ENCODE measurements around the gene NAV2. TPM values are rescaled to one million over a fixed set of nuclear protein-coding genes. Genes with fewer than 3 reads are reported as not detected.

The NAV2 gene
- total RNA-seq, 1 experiment from 2014 or later: 63.5 TPM

DNA sequence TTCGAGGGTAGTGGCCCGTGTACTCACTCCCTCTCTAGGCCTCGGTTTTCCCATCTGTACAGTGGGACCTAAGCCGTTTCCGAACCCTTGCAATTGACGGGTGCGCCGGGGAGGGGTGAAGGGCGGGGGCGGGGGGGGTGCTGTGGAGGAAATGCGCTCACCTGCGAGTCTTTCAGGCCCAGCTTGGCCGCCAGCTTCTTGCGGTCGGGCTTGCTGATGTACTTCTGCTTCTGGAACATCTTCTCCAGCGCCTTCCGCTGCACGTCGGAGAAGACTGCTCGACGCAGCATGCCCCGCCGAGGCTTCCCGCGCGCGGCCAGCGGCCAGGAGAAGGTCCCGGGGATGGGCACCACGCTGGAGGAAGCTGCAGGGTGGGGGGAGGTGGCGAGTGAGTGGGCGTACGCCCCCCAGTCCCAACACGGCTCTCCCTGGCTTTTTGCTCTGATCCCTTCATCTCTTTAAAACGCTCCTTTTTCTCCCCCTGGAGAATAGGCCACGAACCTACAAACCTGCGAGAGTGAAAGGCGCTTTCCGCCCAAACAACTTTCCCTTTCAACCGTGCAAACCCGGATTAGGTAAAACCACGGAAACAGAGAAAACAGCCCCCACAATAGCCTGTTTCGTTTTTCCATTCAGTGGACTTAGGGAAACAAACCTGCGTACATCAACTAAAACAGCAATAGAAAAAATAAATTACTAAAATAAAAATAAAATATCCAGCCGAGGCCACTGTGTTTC lies 444.4 kb downstream of the NAV2 start:
- peaks cover 45% of the 10 kb centered on the region for H3K27me3 Mint-ChIP-seq (ENCODE audit: insufficient read depth, unreplicated experiment)
- H3K36me3 ChIP-seq (ENCODE audit: control insufficient read depth, insufficient read depth, low read length): no peaks in the 10 kb centered on the region
- ChIA-PET CTCF (interaction anchor here (0.5 kb wide), 1 partner anchor 365 kb away, joined by 3 read pairs; no protein-coding TSS in a partner anchor), POLR2A (no interaction called here)
- intact Hi-C loops (cut with micrococcal nuclease; ENCODE audit: unreplicated experiment): no loop called here
- BruUV-seq (replicated peaks): no TSS peak
- TF ChIP-seq, protein P1, sequence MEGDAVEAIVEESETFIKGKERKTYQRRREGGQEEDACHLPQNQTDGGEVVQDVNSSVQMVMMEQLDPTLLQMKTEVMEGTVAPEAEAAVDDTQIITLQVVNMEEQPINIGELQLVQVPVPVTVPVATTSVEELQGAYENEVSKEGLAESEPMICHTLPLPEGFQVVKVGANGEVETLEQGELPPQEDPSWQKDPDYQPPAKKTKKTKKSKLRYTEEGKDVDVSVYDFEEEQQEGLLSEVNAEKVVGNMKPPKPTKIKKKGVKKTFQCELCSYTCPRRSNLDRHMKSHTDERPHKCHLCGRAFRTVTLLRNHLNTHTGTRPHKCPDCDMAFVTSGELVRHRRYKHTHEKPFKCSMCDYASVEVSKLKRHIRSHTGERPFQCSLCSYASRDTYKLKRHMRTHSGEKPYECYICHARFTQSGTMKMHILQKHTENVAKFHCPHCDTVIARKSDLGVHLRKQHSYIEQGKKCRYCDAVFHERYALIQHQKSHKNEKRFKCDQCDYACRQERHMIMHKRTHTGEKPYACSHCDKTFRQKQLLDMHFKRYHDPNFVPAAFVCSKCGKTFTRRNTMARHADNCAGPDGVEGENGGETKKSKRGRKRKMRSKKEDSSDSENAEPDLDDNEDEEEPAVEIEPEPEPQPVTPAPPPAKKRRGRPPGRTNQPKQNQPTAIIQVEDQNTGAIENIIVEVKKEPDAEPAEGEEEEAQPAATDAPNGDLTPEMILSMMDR (IDR thresholded peaks at IDR 0.05; ENCODE audit: insufficient read depth in 1 of 2, low read depth in 1 of 2, low read length in 1 of 2, severe bottlenecking in 1 of 2, unreplicated experiment in 1 of 2): no peak
- DNase-seq: no peak
- H3K4me1 Mint-ChIP-seq (ENCODE audit: low read depth, unreplicated experiment): peaks cover 7% of the 10 kb centered on the region
- H3K9me3 ChIP-seq: no peaks in the 10 kb centered on the region
- H3K27ac Mint-ChIP-seq (ENCODE audit: unreplicated experiment): no peak overlapping the region
- H3K4me3 ChIP-seq (ENCODE audit: low read depth, low read length): peak overlapping the region; percentile 36
- H3K4me3 Mint-ChIP-seq (ENCODE audit: unreplicated experiment): peak overlapping the region; percentile 77
- no peaks in the 10 kb centered on the region for H3K4me1 ChIP-seq
- no peaks in the 10 kb centered on the region for H3K36me3 Mint-ChIP-seq (ENCODE audit: insufficient read depth, unreplicated experiment)
- no peaks in the 10 kb centered on the region; the same call in 1 of the 2 replicates for H3K27me3 ChIP-seq (replicated peaks; ENCODE audit: control insufficient read depth, insufficient read depth, low read length)
- no peaks in the 10 kb centered on the region for H3K9me3 Mint-ChIP-seq (ENCODE audit: unreplicated experiment)

DNA sequence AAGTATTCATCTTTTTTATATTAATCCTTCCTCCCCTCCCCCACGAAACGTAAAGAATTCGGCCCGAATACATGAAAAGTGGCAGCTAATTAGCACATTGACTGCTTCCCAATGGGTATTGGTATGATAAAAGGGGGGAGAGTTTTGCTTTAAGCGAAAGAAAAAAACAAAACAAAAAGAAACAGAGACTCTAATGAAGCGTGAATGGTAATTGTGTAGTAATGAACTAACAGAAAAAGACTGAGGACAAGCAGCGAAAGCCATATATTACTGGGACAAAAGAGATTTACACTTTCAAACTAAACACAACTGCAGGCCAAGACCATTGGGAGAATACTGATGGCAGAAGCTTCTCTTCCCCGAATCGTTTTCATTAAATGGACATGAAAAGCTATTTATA lies 445.1 kb downstream of the NAV2 start:
- no TSS peak for BruUV-seq (replicated peaks)
- ChIA-PET POLR2A (no interaction called here), CTCF (no interaction called here)
- Histone ChIP-seq H3K4me1 (no peaks in the 10 kb centered on the region), H3K36me3 (ENCODE audit: control insufficient read depth, insufficient read depth, low read length) (no peaks in the 10 kb centered on the region), H3K9me3 (no peaks in the 10 kb centered on the region), H3K4me3 (ENCODE audit: low read depth, low read length) (no peak overlapping the region), H3K27me3 (replicated peaks; ENCODE audit: control insufficient read depth, insufficient read depth, low read length) (no peaks in the 10 kb centered on the region; the same call in 1 of the 2 replicates)
- H3K27ac Mint-ChIP-seq (ENCODE audit: unreplicated experiment): no peak overlapping the region
- H3K4me1 Mint-ChIP-seq (ENCODE audit: low read depth, unreplicated experiment): peaks cover 7% of the 10 kb centered on the region
- no peaks in the 10 kb centered on the region for H3K9me3 Mint-ChIP-seq (ENCODE audit: unreplicated experiment)
- H3K36me3 Mint-ChIP-seq (ENCODE audit: insufficient read depth, unreplicated experiment): no peaks in the 10 kb centered on the region
- intact Hi-C loops (cut with micrococcal nuclease; ENCODE audit: unreplicated experiment): no loop called here
- H3K4me3 Mint-ChIP-seq (ENCODE audit: unreplicated experiment): peak overlapping the region; percentile 77
- H3K27me3 Mint-ChIP-seq (ENCODE audit: insufficient read depth, unreplicated experiment): peaks cover 51% of the 10 kb centered on the region
- TF ChIP-seq, protein P1 (IDR thresholded peaks at IDR 0.05; ENCODE audit: insufficient read depth in 1 of 2, low read depth in 1 of 2, low read length in 1 of 2, severe bottlenecking in 1 of 2, unreplicated experiment in 1 of 2): no peak
- DNase-seq: no peak

DNA sequence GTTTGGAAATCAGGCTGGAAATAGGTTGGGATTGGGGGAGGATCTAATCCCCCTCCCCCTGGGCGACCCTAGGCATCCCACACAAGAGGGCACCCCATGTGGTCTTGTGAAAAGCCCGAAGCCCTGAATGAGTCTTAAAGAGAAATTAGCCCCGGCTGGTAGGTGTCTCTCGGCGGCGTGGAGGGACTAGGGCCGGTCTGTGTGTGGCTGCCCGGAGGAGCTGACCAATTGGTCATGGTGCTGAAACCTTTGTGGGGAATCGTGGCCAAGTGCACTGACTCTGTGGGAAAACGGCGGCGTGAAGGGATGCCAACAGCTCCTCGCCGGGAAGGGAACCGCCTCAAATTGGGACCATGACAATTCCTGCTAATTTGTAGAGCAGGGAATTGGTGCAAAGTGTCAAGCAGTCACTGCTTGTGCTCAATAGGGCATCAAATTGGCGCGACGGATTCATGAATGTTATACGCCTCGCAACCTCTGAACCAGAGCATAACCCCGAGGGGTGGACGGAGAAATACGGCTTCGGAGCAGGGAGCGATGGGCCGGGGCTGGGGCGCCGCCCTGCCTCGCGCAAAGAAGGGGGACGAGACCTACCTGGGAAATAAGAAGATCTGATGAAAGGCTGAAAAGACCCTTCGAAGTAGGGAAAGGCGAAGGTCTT lies 446.1 kb downstream of the NAV2 start:
- POLR2A ChIA-PET: no interaction called here
- Mint-ChIP-seq H3K4me1 (ENCODE audit: low read depth, unreplicated experiment) (peaks cover 7% of the 10 kb centered on the region), H3K36me3 (ENCODE audit: insufficient read depth, unreplicated experiment) (no peaks in the 10 kb centered on the region), H3K9me3 (ENCODE audit: unreplicated experiment) (no peaks in the 10 kb centered on the region), H3K27me3 (ENCODE audit: insufficient read depth, unreplicated experiment) (peaks cover 56% of the 10 kb centered on the region), H3K27ac (ENCODE audit: unreplicated experiment) (no peak overlapping the region), H3K4me3 (ENCODE audit: unreplicated experiment) (no peak overlapping the region)
- no peaks in the 10 kb centered on the region for H3K4me1 ChIP-seq
- DNase-seq: peak; percentile 53 to 69
- no peaks in the 10 kb centered on the region for H3K9me3 ChIP-seq
- H3K27me3 ChIP-seq (replicated peaks; ENCODE audit: control insufficient read depth, insufficient read depth, low read length): no peaks in the 10 kb centered on the region; the same call in 1 of the 2 replicates
- no peak overlapping the region for H3K4me3 ChIP-seq (ENCODE audit: low read depth, low read length)
- intact Hi-C loops (cut with micrococcal nuclease; ENCODE audit: unreplicated experiment): no loop called here
- CTCF ChIA-PET: no interaction called here
- TF ChIP-seq, protein P1 (IDR thresholded peaks at IDR 0.05; ENCODE audit: insufficient read depth in 1 of 2, low read depth in 1 of 2, low read length in 1 of 2, severe bottlenecking in 1 of 2, unreplicated experiment in 1 of 2): no peak
- no TSS peak for BruUV-seq (replicated peaks)
- no peaks in the 10 kb centered on the region for H3K36me3 ChIP-seq (ENCODE audit: control insufficient read depth, insufficient read depth, low read length)
